ENCODE results near the gene LIG1.

LIG1 gene

GRCh38 chr19:48170817-48171347 lies 738 bp upstream of the LIG1 start:
- H3K79me2 ChIP-seq (ENCODE audit: control insufficient read depth, low read length) = peaks cover 59% of the 10 kb centered on the region
- H3K27ac ChIP-seq (ENCODE audit: low read depth, low read length) = peak overlapping the region; percentile 85

GRCh38 chr19:48169578-48169938 lies 586 bp downstream of the LIG1 start:
- Histone ChIP-seq H3K9me2 (replicated peaks; ENCODE audit: control insufficient read depth, low read length) (no peaks in the 10 kb centered on the region), H4K20me1 (ENCODE audit: control insufficient read depth, insufficient read depth, low read depth, low read length) (peaks cover 13% of the 10 kb centered on the region; the same call in 1 of the 2 replicates), H3F3A (ENCODE audit: control insufficient read depth, insufficient read depth) (peaks cover 2% of the 10 kb centered on the region; the same call in 1 of the 2 replicates), H3K79me2 (ENCODE audit: control insufficient read depth, low read length) (peaks cover 71% of the 10 kb centered on the region), H3K4me2 (ENCODE audit: low read length) (peak overlapping the region; percentile 82), H3K27me3 (ENCODE audit: control insufficient read depth, low read length) (no peaks in the 10 kb centered on the region), H3K36me3 (ENCODE audit: control insufficient read depth, low read length) (peaks cover 50% of the 10 kb centered on the region), H3K9me3 (ENCODE audit: control insufficient read depth, insufficient read depth, low read length) (no peaks in the 10 kb centered on the region), H3K4me3 (ENCODE audit: low read length) (peak overlapping the region; percentile 100), H3K4me1 (ENCODE audit: control insufficient read depth, low read length) (peaks cover 19% of the 10 kb centered on the region), H3K27ac (ENCODE audit: low read depth, low read length) (peak overlapping the region; percentile 85)
- no peak for TF ChIP-seq EZH2phosphoT487 (IDR thresholded peaks at IDR 0.05; ENCODE audit: borderline replicate concordance, low read length)
- no peak for TF ChIP-seq CTCF (IDR thresholded peaks at IDR 0.05; ENCODE audit: low read depth, low read length, poor library complexity, severe bottlenecking)

More at GRCh38 chr19:48170817-48171347, 738 bp upstream of the LIG1 start:
- no peaks in the 10 kb centered on the region for H3K27me3 ChIP-seq (ENCODE audit: control insufficient read depth, low read length)
- peak overlapping the region; percentile 100 for H3K4me3 ChIP-seq (ENCODE audit: low read length)
- no peaks in the 10 kb centered on the region for H3K9me2 ChIP-seq (replicated peaks; ENCODE audit: control insufficient read depth, low read length)
- H3K9me3 ChIP-seq (ENCODE audit: control insufficient read depth, insufficient read depth, low read length) = no peaks in the 10 kb centered on the region
- peaks cover 19% of the 10 kb centered on the region for H3K4me1 ChIP-seq (ENCODE audit: control insufficient read depth, low read length)
- peaks cover 2% of the 10 kb centered on the region; the same call in 1 of the 2 replicates for H3F3A ChIP-seq (ENCODE audit: control insufficient read depth, insufficient read depth)
- peak overlapping the region; percentile 82 for H3K4me2 ChIP-seq (ENCODE audit: low read length)
- H4K20me1 ChIP-seq (ENCODE audit: control insufficient read depth, insufficient read depth, low read depth, low read length) = peaks cover 13% of the 10 kb centered on the region; the same call in 1 of the 2 replicates
- no peak for TF ChIP-seq EZH2phosphoT487 (IDR thresholded peaks at IDR 0.05; ENCODE audit: borderline replicate concordance, low read length)
- TF ChIP-seq CTCF (IDR thresholded peaks at IDR 0.05; ENCODE audit: low read depth, low read length, poor library complexity, severe bottlenecking) = no peak
- H3K36me3 ChIP-seq (ENCODE audit: control insufficient read depth, low read length) = peaks cover 46% of the 10 kb centered on the region

GRCh38 chr19:48168689-48169088 lies 1.5 kb downstream of the LIG1 start:
- Histone ChIP-seq H3K4me3 (ENCODE audit: low read length) (peak overlapping the region; percentile 100; the same call in 1 of the 2 replicates), H3K4me2 (ENCODE audit: low read length) (peak overlapping the region; percentile 82), H3K27ac (ENCODE audit: low read depth, low read length) (no peak overlapping the region), H3K79me2 (ENCODE audit: control insufficient read depth, low read length) (peaks cover 79% of the 10 kb centered on the region), H3F3A (ENCODE audit: control insufficient read depth, insufficient read depth) (peaks cover 2% of the 10 kb centered on the region; the same call in 1 of the 2 replicates), H4K20me1 (ENCODE audit: control insufficient read depth, insufficient read depth, low read depth, low read length) (peaks cover 13% of the 10 kb centered on the region; the same call in 1 of the 2 replicates), H3K9me3 (ENCODE audit: control insufficient read depth, insufficient read depth, low read length) (no peaks in the 10 kb centered on the region), H3K9me2 (replicated peaks; ENCODE audit: control insufficient read depth, low read length) (no peaks in the 10 kb centered on the region), H3K4me1 (ENCODE audit: control insufficient read depth, low read length) (peaks cover 19% of the 10 kb centered on the region), H3K27me3 (ENCODE audit: control insufficient read depth, low read length) (no peaks in the 10 kb centered on the region), H3K36me3 (ENCODE audit: control insufficient read depth, low read length) (peaks cover 51% of the 10 kb centered on the region)
- TF ChIP-seq EZH2phosphoT487 (IDR thresholded peaks at IDR 0.05; ENCODE audit: borderline replicate concordance, low read length) (no peak), CTCF (IDR thresholded peaks at IDR 0.05; ENCODE audit: low read depth, low read length, poor library complexity, severe bottlenecking) (no peak)

All from DOHH2 (cell line).